IMR-90 (cell line): ENCODE data around the gene RGS16.

Experiments used
- CEBPB ChIP-seq: IDR thresholded peaks from 2 replicates; pipeline ENCODE4 v1.6.1; 2012; ENCODE audit warnings: low read depth, low read length, improper control_type of control experiment
- CTCF ChIP-seq: conservative IDR thresholded peaks from 2 replicates; pipeline ENCODE4 v1.5.1; 2012; ENCODE audit warnings: mild to moderate bottlenecking, low read depth, low read length, improper control_type of control experiment
- NFE2L2 ChIP-seq: fragments of 150-350 bp; IDR thresholded peaks from 2 replicates; pipeline ENCODE4 v1.6.1; 2016; ENCODE audit warnings: low read depth, mild to moderate bottlenecking, low read length
- POLR2A ChIP-seq: IDR thresholded peaks from 2 replicates; pipeline ENCODE4 v1.6.1; 2012; ENCODE audit warnings: mild to moderate bottlenecking, low read depth, low read length
- RFX5 ChIP-seq: IDR thresholded peaks from 2 replicates; pipeline ENCODE4 v1.8.0; 2012; ENCODE audit warnings: low read depth, mild to moderate bottlenecking, low read length, moderate library complexity

DNA sequence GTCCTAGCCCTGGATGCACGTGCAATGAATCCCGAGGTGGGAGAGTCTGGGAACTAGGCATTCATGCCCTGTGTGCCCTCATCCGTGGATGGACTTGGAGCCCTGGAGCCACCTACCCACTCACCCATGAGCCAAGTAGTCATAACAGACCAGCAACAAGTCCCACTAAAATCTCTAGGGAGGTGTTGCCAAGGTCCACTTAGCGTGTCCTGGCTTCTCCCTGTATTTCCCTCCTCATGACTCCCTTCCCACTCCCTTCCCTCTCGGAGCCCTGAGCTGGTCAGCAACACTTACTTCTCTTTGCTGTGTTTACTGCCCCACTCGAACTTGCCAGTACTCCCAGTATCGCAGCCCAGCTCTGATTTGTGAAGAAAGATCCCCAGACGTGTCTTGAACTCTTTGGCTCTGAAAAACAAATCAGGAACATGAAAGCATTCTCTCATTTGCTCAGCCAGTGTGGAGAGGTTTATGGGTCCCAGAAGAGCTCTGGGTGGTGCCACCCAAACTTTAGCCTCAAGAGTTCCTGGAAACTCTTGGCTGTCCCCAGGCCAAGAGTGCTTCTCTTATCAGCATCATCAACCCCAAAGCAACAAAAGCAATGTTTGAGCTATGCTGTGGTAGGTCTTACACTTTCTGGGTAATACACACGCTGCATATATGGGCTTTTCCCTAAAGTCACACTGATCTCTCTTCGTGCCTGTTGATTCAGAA lies 1.1 kb downstream of the RGS16 start:
- TF ChIP-seq CTCF (no peak), NFE2L2 (no peak), POLR2A (no peak), RFX5 (no peak), CEBPB (no peak)
